HG02981 (cell line): ENCODE data around the gene CCDC174.

Experiments used
- ATAC-seq: cut with Tn5 transposase; IDR thresholded peaks from one replicate; pipeline ENCODE4 v1.9.1; 2021; ENCODE audit warnings: mild to moderate bottlenecking, moderate library complexity; ENCODE audit not compliant: unreplicated experiment

CCDC174 gene

GRCh38 chr3:14624498-14624897 is 27.1 kb upstream of the CCDC174 start:
- no peak for ATAC-seq

GRCh38 chr3:14625443-14625842 is 26.1 kb upstream of the CCDC174 start:
- no peak for ATAC-seq

- ATAC-seq: no peak
Measured at GRCh38 chr3:14627815-14628214, 23.7 kb upstream of the CCDC174 start.

- ATAC-seq: no peak
Measured at GRCh38 chr3:14628406-14628805, 23.2 kb upstream of the CCDC174 start.

GRCh38 chr3:14630404-14631100 is 21.0 kb upstream of the CCDC174 start:
- ATAC-seq: no peak

- no peak for ATAC-seq
Measured at GRCh38 chr3:14631101-14631497, 20.5 kb upstream of the CCDC174 start.

- no peak for ATAC-seq
Measured at GRCh38 chr3:14631687-14632441, 19.7 kb upstream of the CCDC174 start.

GRCh38 chr3:14632442-14632930 is 19.1 kb upstream of the CCDC174 start:
- no peak for ATAC-seq

GRCh38 chr3:14633417-14633816 is 18.1 kb upstream of the CCDC174 start:
- ATAC-seq: no peak

GRCh38 chr3:14633819-14634424 is 17.6 kb upstream of the CCDC174 start:
- no peak for ATAC-seq

GRCh38 chr3:14634763-14635400 is 16.7 kb upstream of the CCDC174 start:
- no peak for ATAC-seq

GRCh38 chr3:14636496-14637087 is 15.0 kb upstream of the CCDC174 start:
- no peak for ATAC-seq

- no peak for ATAC-seq
Measured at GRCh38 chr3:14640157-14640562, 11.4 kb upstream of the CCDC174 start.

- ATAC-seq: no peak
Measured at GRCh38 chr3:14640734-14641133, 10.8 kb upstream of the CCDC174 start.

- no peak for ATAC-seq
Measured at GRCh38 chr3:14641346-14641745, 10.2 kb upstream of the CCDC174 start.

- no peak for ATAC-seq
Measured at GRCh38 chr3:14645453-14645852, 6.1 kb upstream of the CCDC174 start.

GRCh38 chr3:14646131-14646573 is 5.4 kb upstream of the CCDC174 start:
- no peak for ATAC-seq

- ATAC-seq: no peak
Measured at GRCh38 chr3:14646589-14647413, 4.8 kb upstream of the CCDC174 start.

GRCh38 chr3:14647976-14648955 is 3.3 kb upstream of the CCDC174 start:
- no peak for ATAC-seq
